Measurements from ENCODE around the gene ARCN1.

The ARCN1 gene

GRCh38 chr11:118639899-118640298 lies 67.7 kb downstream of the ARCN1 start:
- DNase-seq (ENCODE audit: low read depth) = no peak

DNA sequence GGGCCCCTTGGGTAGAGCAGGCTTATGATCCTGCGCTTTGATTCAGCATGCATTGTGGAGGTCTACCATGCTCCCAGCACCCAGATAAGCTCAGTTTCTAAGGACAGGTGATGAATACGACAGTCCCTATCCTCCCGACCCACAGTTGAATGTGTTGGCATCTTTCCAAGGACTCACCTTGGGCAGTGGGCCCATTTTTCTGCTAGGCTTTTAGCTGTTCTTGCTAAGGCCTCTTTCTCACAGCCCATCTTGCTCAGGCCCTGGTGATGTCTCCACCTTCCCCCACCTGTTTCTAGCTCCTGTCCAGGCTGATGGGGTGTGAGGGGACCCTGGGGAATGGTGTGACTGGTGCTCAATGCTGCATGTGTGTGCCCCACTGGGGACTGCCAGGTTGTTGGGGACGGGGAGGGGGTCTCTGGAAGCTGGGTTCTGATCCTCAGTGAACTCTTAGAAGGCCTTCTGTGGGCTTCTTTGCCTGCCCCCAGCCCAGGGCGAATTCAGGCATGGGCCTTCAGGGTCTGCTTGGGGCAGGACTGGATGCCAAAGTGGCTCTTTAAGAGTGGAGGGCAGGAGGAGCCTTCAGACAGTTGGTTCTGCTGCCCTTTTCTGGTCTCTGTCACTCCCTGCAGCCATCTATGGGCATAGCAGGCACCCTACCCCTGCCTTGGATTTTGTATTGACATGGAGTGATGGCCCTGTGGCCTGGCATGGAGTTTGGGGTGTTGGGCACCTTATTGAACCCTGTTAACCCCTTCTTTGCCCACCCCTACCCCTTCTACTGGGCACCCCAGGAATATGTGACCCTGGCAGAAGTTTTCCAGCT lies 68.3 kb downstream of the ARCN1 start:
- no peak for DNase-seq (ENCODE audit: low read depth)

DNA sequence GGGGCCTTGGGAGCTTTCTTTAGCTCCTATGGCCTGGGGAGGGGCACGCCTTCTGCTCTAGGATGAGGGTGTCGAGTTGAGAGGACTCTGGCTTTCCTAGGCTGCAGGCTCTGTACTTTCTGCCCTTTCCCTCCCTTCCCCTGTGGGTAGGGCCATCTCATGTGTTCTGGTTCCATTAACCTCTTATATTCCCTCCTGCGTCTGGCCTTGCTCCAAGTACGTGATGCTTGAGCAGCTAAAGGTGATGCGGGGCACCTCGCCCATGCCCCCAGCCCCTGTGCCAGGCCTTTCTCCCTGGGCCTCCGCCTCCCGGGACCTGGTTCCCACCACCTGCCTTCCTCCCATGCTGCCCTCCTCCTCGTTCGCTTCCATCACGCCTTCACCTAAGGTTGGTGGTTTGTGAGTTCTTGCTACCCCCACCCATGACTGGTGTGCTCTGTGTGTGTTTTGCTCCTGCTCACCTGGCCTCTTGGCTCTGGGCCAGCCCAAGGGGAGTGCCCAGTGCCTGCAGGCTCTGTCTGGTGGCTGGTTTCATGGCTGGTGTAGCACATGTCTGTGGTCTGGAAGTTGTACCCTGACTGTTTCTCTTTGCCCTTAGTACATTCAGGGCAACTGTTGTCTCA lies 69.3 kb downstream of the ARCN1 start:
- DNase-seq (ENCODE audit: low read depth) = no peak

DNA sequence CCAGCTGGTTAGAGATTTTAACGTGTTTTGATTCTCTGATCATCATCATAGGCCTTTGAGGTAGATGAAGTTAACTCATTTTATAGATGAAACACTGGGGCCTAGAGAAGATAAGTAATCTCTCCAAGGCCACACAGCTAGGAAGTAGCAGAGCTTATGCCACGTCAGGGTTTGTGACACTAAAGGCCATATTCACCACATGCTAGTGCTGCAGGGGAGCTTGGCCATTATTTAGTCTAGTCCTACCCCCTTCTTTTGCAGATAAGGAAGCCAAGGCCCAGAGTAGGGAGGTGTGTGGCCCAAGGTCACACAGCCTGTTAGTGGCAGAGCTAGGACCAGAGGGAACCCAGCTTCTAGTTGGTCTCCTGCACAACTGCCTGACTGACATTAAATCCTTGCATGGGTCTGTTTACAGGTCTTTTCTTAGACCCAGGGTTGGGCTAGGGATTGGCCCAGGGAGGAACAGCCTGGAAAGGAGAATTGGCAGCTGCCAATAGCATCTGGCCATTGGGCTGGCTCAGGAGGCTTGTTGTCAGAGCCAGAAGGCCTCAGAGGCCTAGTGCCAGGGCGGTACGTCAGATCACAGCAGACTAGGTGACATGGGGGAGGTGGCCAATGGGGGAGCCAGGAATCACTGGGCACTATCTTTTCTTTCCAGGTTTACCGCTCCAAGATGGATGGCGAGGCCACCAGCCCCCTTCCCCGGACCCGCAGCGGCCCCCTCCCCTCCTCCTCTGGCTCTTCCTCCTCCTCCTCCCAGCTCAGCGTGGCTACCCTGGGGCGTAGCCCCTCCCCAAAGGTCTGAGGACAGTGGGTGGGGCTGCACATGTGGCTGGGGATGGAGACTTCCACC lies 71.2 kb downstream of the ARCN1 start:
- no peak for DNase-seq (ENCODE audit: low read depth)

DNA sequence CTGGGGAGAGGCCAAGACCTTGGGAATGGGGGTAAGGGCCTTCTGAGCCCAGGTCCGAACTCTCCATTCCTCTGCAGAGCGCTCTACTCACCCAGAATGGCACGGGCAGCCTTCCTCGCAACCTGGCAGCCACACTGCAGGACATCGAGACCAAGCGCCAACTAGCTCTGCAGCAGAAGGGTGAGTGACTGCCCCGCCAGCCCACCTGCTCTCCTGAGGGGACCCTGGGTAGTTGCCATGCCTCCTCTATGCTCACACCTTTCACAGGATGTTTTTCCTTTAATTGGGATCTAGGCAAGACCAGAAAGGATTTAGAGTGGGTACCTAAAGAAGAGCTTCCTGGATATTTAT lies 71.8 kb downstream of the ARCN1 start:
- DNase-seq (ENCODE audit: low read depth) = no peak

DNA sequence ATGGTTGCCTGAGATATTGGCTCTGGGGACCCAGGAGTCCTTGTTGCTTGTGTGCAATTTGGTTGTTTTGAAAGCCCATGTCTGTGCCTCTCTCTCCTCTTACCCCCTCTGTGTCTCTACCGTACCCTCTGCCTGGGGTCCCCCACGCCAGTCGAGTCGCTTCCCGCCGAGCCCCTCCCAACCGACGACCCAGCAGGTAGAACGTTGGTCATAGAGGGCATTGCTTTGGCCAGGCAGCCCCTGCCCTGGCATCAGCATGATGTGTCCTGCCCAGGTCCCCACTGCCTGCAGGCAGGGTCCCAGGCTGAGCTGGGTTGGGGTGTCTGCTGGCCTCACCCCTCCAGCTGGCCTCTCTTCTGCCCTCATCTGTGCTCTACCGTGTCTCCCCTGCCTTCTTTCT lies 72.3 kb downstream of the ARCN1 start:
- no peak for DNase-seq (ENCODE audit: low read depth)

DNA sequence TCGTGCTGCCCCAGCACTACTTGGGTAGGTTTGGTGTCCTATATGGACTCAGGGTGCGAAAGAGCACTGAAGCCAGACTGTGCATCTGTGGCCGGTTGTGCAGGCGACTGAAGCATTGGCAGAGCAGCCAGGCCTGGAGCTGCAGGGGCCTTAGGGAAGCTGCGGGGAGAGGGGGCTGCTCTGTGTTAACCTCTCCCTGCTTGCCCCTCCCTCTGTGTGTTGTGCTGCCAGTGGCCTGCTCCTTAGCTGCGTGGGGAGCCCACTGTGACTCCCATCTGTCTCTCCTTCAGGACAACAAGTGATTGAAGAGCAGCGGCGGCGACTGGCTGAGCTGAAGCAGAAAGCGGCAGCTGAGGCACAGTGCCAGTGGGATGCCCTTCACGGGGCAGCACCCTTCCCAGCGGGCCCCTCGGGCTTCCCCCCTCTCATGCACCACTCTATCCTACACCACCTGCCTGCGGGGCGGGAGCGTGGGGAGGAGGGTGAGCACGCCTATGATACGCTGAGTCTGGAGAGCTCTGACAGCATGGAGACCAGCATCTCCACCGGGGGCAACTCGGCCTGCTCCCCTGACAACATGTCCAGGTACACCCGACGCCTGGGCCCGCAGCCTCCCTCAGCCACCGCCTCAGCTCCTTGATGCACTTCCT lies 73.0 kb downstream of the ARCN1 start:
- no peak for DNase-seq (ENCODE audit: low read depth)

- DNase-seq (ENCODE audit: low read depth) = no peak
Measured at GRCh38 chr11:118646393-118646792, 74.2 kb downstream of the ARCN1 start.

DNA sequence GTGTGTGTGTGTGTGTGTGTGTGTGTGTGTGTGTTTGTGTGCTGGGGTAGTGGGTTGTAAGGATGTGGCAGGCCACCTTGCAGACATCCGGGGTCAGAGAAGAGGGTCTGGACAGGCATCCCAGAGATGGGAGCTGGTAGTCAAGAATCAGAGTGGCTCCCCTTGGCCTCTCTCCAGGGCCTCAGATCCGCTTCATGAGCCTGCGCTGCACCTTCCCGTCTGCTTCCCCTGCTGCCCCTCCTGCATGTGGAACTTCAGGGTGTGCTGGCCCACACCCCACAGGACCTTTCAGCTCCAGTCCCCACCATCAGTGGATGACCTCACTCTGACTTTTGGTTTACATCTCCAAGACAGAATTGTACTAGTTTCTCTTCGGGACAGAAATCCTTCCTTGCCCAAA lies 76.1 kb downstream of the ARCN1 start:
- no peak for DNase-seq (ENCODE audit: low read depth)

DNA sequence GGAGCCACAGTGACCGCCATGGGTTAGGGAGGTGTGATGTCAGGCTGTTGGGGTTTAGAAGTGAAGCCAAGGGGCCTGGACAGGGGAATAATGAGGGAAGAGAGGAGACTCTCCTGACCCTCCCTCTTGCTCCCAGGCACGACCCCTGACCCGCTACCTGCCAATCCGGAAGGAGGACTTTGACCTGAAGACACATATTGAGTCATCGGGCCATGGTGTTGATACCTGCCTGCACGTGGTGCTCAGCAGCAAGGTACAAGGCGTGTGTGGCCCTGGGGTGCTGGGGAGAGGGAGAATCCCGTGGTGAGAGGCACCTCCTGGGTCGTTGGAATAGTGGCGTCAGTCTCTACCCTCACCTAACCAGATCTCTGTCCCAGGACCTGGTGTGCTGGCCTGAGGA lies 77.7 kb downstream of the ARCN1 start:
- DNase-seq (ENCODE audit: low read depth) = no peak

DNA sequence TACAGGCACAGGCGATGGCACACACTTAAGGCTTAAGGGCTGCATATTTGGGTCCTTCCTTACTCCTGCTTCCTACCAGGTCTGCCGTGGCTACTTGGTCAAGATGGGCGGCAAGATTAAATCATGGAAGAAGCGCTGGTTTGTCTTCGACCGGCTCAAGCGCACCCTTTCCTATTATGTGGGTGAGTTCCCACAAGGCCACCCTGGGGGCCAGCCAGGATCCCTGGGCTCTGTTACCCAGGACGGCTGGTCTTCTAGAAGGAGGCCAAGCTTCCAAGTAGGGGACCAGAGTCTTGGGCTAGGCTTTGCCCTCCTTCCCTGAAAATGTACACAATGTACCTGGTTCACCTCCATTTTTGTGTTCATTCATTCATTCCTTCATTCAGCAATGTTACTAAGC lies 78.2 kb downstream of the ARCN1 start:
- DNase-seq (ENCODE audit: low read depth) = no peak

DNA sequence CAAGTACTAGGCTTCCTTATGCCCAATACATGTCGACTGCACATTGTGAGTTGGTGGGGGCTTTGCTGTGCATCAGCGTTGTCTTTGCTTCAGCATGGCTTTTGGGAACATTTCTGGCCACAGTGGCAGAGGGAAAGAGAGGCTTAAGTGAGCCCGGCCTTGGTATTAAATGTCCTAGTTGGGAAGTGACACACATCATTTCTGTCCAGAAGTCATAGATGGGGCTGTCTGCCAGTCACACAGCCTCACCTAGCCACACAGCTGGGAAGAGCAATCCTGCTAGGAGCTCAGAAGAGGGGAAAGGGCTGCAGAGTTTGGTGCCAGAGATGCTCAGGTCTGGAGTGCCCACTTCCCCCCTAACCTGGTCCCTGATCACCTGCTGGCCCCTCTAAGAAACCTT lies 79.6 kb downstream of the ARCN1 start:
- DNase-seq (ENCODE audit: low read depth) = no peak

Measured in stimulated activated CD8-positive, alpha-beta memory T cell treated with anti-CD3 and anti-CD28 coated beads, Interleukin-4, amount 100 ng/mL, for 24 hours (primary cell).